ENCODE data around the gene MT1F.

MT1F gene

DNA sequence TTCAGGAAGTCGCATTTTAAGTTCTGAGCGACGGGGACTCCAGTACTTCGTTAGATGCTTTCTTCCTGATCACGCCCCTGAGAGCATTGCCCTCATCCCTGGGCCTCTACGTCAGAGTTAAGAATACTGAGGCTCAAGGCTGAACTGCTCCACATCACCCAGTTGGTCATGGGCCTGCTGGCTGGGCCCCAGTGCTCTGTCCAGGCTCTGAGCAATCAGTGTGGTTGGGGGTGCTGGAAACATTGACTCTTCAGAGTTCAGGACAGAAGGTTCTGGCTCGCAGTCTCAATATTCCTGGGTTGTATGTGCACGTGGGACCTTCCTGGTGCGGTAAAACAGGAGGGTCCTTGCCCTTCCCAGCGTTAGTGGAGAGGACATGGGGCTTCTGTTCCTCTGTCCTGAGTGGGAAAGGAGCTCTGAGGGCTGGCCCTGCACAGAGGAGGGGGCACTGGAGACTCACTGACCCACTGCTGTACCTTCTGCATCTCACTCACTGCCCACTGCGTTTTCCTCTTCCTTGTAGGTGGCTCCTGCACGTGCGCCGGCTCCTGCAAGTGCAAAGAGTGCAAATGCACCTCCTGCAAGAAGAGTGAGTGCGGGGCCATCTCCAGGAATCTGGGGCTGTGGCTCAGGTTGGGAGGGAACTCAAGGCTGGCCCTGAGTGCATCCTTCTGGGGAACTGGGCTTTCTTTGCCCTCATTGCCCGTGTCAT is 31.7 kb upstream of the MT1F start:
- FAIRE-seq, result no peak

DNA sequence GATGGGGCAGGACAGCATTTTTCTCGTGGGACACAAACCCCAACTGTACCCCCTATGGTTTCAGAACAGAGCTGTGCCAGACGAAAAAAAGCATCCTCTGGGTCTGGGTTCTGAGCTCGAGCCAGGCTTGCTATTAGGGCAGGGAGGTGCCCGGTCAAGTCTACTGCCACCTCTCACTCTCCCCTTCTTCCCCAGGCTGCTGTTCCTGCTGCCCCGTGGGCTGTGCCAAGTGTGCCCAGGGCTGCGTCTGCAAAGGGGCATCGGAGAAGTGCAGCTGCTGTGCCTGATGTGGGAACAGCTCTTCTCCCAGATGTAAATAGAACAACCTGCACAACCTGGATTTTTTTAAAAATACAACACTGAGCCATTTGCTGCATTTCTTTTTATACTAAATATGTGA is 31.1 kb upstream of the MT1F start:
- FAIRE-seq, result no peak

GRCh38 chr16:56628486-56629350 is 29.0 kb upstream of the MT1F start:
- FAIRE-seq, result no peak

DNA sequence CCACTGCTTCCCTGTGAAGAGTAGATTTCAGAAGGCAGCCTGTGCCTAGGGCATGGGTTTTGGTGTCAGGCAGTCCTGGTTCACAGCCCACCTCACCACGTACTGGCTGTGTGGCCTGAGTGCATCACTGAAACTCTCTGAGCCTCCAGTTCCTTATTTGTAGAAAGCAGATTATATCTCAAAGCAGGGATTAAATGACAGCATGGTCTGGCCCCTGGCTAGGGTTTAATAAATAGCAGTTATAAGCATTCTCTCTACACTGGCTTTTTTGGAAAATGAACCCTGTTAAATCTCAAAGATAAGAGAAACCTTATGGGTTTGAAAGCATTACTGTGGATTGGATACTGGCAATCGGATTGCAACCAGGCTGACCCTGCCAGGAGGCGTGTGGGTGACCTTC is 28.2 kb upstream of the MT1F start:
- FAIRE-seq, result no peak

DNA sequence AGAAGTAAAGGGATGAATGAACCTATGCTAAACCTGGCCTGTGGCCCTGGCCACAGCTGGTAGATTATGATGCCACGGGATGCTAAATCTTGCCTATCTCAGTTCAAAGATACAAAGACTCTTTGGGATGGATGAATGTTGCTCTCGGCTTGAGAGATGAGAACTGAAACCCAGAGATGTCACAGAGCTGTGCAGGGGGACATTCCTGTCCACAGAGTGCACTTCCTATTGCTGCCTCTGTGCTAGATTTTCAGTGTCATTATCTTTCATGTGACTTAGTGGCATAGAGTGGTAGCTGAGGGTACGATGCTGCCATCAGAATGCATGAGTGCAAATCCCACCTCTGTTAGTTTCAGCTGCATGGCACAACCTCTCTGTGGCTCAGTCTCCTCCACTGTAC is 27.6 kb upstream of the MT1F start:
- FAIRE-seq, result no peak

GRCh38 chr16:56631197-56631596 is 26.6 kb upstream of the MT1F start:
- no peak for FAIRE-seq

DNA sequence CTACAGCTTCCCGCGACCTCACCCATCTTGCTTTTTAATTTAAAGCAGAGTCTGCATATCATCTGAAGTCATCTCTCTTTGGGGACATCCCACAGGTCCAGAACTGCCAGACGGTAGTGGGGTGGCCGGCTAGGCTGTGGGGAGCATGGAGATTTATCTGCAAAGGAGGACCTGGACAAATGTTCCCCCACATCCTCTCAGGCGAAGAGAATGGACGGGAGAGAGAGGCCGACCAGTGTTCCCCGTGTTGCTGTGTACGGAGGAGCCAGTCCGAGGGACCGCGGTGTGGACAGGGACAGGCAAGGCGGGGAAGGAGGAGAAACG is 26.0 kb upstream of the MT1F start:
- FAIRE-seq, result no peak

- FAIRE-seq, result no peak
Measured at GRCh38 chr16:56632156-56632847, 25.5 kb upstream of the MT1F start, which contains the start of gene MT1M. TSS of gene MT1M (plus strand) at chr16:56632659. CDS start at chr16:56632732, 73 bp downstream.

DNA sequence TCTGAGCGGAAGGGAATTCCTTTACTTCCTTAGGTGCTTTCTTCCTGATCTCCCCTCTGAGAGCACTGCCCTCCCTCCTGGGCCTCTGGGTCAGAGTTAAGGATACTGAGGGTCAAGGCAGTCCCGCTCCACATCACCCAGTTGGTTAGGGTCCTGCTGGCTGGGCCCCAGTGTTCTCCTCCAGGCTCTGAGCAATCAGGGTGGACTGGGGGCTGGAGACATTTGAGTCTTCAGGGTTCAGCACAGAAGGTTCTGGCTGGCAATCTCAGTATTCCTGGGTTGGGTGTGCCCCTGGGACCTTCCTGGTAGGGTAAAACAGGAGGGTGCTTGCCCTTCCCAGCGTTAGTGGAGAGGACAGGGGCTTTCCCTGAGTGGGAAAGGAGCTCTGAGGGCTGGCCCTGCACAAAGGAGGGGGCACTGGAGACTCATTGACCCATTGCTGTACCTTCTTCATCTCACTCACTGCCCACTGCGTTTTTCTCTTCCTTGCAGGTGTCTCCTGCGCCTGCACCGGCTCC is 24.9 kb upstream of the MT1F start:
- FAIRE-seq, result no peak

DNA sequence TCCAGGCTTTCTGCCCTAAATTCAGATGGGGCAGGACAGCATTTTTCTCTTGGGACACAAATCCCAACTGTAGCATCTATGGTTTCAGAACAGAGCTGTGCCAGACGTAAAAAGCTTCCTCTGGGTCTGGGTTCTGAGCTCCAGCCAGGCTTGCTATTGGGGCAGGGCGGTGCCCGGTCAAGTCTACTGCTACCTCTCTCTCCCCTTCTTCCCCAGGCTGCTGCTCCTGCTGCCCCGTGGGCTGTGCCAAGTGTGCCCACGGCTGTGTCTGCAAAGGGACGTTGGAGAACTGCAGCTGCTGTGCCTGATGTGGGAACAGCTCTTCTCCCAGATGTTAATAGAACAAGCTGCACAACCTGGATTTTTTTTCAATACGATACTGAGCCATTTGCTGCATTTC is 24.2 kb upstream of the MT1F start:
- no peak for FAIRE-seq

DNA sequence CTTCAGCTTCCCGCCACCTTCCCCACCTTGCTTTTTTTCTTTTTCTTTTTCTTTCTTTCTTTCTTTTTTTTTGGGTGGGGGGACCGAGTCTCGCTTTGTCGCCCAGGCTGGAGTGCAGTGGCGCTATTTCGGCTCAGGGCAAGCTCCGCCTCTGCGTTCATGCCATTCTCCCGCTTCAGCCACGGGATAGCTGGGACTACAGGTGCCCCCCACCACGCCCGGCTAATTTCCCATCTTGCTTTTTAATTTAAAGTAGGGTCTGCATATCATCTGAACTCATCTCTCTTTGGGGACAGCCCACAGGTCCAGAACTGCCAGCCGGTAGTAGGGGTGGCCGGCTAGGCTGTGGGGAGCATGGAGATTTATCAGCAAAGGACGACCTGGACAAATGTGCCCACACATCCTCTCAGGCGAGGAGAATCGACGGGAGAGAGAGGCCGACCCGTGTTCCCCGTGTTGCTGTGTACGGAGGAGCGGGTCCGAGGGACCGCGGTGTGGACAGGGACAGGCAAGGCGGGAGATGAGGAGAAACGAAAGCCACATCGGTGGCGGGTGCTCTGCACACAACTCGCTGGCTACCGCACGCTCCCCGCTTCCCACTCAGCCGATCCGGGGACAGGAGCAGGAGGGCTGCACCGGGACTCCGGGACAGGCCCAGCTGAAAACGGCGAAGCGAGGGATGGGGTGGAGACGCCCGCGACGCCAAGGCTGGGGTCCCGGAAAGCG is 22.9 kb upstream of the MT1F start:
- no peak for FAIRE-seq

GRCh38 chr16:56635441-56635967 is 22.3 kb upstream of the MT1F start:
- FAIRE-seq, result no peak

- FAIRE-seq, result no peak
Measured at GRCh38 chr16:56636616-56637413, 20.9 kb upstream of the MT1F start.

DNA sequence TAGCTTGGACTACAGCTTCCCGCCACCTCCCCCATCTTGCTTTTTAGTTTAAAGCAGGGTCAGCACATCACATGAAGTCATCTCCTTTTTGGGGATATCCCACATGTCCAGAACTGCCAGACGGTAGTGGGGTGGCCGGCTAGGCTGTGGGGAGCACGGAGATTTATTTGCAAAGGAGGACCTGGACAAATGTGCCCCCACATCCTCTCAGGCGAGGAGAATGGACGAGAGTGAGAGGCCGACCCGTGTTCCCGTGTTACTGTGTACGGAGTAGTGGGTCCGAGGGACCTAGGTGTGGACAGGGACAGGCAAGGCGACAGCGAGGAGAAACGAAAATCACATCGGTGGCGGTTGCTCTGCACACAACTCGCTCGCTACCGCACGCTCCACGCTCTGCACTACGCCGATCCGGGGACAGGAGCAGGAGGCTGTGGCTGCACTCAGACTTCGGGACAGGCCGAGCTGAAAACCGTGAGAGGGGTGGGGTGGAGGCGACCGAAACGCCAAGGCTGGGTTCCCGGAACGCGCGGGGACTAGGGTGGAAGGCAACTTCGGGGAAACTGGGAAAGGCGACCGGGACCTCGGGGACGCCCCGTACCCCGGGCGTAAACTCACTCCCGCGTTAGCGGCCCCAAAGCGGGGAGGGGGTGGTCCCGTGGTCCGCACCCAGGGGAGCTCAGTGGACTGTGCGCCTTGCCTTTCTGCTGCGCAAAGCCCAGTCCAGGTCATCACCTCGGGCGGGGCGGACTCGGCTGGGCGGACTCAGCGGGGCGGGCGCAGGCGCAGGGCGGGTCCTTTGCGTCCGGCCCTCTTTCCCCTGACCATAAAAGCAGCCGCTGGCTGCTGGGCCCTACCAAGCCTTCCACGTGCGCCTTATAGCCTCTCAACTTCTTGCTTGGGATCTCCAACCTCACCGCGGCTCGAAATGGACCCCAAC is 19.7 kb upstream of the MT1F start, which contains the start of gene MT1A:
Gene MT1A (plus strand): TSS at position 853 of the 937 bp plus-strand sequence. CDS start 73 bp downstream, at position 926.
- no peak for FAIRE-seq

- no peak for FAIRE-seq
Measured at GRCh38 chr16:56639045-56639444, 18.7 kb upstream of the MT1F start.

DNA sequence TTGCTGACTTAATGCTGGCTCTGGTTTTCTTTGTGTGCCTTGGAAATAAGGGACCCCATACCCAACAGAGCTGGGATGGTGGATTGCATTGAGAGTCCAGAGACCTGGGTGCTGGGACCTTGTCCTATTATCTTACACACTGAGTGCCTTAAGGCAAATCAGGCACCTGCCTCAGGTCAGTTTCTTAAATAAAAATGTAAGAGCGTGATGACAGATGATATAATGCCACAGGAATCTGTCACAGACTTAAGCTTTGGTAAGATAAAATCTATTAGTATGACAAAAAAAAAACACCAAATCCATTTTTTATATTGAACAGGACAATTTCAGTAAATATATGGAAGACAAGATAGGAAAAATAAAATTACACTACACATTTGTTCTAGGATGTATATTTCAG is 17.7 kb upstream of the MT1F start:
- FAIRE-seq, result no peak

GRCh38 chr16:56641166-56641565 is 16.6 kb upstream of the MT1F start:
- no peak for FAIRE-seq

DNA sequence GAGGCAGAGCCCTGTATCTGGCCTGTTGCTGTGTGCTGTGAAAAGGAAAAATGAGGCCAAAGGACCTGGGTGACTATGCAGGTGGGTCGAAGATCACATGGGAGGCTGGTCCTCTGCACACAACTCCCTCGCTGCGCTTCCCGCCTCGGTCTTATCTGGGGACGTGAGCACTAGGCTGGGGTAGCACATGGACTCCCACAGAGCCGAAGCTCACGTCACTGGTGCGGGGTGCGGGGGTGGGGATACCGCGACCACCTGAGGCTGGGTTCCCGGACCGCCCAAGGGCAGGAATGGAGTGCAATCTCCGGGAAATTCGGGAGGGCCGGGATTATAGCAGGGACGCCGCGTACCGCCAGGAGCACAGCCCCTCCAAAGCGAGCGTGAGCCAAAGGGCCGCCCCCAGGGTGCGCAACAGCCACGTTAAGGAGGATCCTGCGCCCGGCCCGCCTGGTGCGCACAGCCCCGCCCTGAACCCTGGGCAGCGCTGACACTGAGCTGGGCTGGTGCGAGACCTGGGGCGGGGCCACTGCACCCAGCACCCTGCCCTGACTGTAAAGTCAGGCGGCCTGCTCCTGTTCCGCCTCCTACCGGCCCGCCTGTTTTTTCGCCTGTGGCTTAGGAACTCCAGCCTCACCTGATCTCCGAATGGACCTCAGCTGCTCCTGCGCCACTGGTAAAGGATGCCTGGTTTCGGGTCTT is 14.5 kb upstream of the MT1F start:
- no peak for FAIRE-seq

- no peak for FAIRE-seq
Measured at GRCh38 chr16:56643833-56644232, 13.9 kb upstream of the MT1F start.

GRCh38 chr16:56645311-56645710 is 12.4 kb upstream of the MT1F start:
- no peak for FAIRE-seq

Measured in A204.1 (cell line).